Kidney glomerular epithelial cell (primary cell): ENCODE measurements around the gene RHOF.

Source experiments
- DNase-seq: peaks from one replicate; lab custom pipeline; 2025; lab: John Stamatoyannopoulos, UW

Gene RHOF

DNA sequence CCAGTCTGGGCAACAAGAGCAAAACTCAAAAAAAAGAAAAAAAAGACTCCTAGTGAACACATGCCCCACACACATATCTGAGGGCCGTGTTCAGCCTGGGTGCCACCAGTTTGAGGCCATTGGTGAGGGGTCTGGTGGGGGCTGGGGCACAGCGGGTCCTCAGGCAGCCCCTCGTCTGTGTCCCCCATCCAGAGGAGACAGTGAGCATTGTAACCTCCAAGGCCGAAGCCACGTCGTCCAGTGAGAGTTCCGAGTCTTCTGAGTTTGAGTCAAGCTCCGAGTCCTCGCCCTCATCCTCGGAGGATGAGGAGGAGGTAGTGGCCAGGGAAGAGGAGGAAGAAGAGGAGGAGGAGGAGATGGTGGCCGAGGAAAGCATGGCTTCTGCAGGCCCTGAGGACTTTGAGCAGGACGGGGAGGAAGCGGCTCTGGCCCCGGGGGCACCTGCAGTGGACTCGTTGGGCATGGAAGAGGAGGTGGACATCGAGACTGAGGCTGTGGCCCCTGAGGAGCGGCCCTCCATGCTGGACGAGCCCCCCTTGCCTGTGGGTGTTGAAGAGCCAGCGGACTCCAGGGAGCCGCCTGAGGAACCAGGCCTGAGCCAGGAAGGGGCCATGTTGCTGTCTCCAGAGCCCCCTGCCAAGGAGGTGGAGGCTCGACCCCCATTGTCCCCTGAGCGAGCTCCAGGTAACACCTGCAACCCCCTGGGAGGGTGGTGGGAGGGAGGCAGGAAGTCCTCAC, 25.9 kb upstream of the RHOF start:
- no peak for DNase-seq

DNA sequence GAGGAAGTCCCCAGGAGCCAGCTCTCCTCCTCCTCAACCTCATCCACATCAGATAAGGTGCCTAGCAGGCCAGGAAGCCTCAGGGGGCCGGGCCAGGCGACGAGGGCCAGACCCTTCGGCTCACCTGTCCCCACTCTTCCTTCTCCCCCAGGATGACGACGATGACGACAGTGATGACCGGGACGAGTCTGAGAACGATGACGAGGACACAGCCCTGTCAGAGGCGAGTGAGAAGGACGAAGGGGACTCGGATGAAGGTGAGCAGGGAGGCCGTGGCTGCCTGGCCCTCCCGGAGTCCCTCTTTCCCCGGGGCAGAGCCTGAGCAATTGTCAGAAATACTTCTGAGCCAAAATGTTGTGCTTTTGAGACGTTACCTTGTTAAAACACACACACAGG, 24.2 kb upstream of the RHOF start:
- DNase-seq = no peak

DNA sequence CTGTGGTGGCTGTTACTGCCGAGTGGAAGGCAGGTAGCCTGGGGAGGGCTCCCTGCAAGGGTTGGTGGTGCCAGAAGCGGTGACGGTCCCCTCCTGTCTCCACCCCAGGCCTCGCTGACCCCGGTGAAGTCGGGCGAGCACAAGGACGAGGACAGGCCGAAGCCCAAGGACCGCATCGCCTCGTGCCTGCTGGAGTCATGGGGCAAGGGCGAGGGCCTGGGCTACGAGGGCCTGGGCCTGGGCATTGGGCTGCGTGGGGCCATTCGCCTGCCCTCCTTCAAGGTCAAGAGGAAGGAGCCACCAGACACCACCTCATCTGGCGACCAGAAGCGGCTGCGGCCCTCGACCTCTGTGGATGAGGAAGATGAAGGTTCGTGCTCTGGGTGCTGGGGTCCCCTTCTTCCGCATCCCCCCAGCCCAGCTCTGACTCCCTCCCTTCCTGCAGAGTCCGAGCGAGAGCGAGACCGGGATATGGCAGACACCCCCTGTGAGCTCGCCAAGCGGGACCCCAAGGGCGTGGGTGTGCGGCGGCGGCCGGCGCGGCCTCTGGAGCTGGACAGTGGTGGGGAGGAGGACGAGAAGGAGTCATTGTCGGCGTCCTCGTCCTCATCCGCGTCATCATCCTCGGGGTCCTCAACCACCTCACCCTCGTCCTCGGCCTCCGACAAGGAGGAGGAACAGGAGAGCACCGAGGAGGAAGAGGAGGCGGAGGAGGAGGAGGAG, 23.6 kb upstream of the RHOF start:
- no peak for DNase-seq

DNA sequence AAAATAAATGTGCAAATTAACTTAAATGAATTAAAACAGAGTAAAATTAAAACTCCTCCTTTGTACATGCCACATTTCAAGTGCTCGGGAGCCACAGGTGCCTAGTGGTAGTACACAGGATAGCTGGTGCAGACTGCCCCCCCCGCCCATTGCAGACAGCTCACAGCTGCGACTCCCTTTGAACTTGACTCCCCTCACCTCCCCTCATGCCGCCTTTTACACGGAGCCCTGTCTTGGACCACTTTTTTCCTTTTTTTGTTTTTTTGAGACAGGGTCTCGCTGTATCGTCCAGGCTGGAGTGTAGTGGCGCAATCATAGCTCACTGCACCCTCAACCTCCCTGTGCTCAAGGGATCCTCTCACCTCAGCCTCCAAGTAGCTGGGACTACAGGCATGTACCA, 21.8 kb upstream of the RHOF start:
- no peak for DNase-seq

DNA sequence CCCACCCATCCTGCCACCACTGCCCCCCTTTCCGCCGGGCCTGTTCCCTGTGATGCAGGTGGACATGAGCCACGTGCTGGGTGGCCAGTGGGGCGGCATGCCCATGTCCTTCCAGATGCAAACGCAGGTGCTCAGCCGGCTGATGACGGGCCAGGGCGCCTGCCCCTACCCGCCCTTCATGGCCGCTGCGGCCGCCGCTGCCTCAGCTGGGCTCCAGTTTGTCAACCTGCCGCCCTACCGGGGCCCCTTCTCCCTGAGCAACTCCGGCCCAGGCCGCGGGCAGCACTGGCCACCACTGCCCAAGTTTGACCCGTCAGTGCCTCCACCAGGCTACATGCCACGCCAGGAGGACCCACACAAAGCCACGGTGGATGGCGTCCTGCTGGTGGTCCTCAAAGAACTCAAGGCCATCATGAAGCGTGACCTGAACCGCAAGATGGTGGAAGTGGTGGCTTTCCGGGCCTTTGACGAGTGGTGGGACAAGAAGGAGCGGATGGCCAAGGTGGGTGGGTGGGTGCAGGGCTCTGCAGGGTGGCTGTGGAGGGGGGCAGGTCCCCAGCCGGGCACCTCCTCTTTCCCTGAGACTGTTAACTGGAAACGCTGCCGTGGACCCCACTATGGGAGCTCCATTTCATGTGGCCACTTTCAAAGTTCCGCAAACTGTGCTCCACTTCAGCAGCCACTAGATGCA, 21.1 kb upstream of the RHOF start:
- DNase-seq = no peak

DNA sequence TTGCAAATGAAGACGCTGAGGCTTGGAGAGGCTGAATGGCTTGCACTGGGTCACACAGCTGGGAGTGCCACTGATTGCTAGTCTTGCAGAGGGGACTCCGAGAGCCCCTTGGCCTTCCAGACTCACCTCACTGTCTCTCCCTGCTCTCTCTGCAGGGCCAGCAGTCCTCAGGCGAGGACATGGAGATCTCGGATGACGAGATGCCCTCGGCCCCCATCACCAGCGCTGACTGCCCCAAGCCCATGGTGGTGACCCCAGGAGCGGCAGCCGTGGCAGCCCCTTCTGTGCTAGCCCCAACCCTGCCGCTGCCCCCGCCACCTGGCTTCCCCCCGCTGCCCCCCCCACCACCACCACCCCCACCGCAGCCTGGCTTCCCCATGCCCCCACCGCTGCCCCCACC, 20.5 kb upstream of the RHOF start:
- DNase-seq = no peak

DNA sequence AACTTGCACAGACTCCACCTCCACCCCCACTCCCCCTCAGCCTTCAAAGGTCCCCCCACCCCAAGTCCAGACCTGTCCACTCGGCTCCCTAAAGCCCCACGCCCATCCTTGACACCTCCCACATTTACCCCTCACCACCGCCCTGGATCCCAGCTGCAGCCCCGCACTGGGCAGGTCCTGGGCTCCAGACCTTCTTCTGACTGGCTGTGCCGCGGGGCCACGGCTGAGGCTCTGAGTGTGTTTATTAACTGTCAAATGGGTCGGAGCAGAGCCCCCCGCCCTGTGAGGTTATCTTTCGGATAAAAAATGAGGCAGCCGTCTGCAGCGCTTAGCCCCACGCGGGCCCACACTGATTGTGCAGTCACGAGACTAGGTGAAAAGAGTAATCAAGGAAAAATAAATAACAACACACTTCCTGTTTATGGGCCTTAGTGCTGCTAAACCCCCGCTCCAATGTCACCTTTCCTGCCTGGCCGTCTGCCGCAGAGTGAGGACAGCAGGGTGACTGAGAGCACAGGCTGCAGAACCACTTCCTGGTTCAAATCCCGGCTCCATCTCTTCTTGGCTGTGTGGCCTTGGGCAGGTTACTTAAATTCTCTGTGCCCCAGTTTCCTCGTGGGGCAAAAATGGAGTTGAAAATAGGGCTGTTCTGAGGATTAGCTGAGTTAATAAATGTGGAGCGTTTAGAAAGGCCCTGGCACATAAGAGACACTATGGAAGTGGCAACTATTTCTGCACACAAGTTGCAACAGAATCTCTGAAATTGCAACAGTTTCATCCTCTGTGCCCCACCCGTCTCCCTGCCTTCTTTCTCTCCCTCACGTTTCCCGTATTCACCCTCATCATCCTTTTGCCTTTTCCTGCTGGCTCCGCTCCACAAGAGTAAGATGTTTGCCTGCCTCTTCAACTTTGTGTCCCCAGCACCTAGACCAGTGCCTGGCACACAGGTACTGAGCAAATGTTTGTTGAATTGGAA, 19.7 kb upstream of the RHOF start:
- no peak for DNase-seq

DNA sequence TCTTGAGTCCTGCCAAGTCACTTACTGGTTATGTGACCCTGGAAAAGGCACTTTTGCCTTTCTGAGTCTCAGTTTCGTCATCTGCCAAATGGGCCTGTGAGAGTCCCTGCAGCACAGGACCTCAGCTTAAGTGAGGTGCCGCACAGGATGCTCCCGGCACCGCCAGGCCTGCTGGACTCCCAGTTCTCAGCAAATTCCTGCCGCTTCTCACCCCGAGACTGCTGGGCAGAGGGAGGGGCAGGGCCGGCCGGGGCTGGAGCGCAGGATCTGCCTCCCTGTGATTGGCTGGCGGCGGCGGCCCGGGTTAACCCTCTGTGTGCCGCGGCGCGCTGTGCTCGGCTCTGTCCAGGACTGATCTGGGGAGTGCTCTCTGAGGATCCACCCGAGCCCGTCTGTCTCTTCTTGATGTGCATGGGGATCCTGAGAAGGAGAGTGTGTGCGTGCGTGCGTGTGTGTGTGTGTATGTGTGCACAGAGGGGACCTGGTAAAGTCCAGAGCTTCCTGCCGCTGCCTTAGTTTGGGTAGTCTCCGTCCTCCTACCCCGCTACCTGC, 18.9 kb upstream of the RHOF start:
- peak; percentile 43 for DNase-seq

DNA sequence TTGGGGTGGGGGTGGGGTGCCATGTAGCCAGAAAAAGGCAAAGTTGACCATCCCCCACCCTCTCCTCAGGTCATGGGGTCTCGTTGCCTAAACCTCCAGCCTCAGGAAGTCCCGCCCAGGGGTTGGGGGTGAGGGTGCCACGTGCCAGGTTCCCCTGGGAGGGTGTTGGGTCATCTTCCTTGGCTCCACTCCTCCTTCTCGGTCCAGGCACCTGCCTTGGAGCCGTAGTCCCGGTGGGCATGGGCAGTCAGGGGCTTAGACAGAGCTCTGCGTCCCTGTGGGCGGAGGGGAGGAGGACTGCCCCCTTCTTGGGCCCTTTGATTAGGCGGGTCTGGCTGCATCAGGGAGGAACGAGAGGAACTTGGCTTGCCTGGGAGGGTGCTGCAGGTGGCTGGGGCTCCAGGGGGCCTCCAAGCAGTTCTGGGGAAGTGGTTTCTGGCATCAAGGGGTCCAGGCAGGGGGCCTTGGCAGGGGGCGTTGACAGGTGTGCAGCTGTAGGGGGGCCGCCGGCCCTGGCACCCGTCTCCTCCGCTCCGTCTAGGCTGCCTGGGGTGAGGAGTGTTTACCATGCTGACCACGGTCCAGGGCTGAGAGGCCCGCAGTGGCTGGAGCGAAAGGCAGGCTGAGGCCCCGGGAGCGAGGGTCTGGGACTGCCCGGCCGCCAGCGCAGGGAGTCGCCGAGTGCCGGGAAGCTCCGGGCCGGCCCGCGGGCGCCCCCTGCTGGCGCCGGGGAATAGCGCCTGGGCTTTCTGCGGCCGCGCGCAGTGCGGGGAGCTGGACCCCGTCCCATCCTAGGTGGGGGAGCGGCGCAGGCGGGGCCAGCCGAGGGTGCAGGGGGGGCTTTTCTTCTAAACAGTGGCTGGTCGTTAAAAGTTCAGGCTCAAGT, 18.2 kb upstream of the RHOF start:
- DNase-seq = peak; percentile 43

DNA sequence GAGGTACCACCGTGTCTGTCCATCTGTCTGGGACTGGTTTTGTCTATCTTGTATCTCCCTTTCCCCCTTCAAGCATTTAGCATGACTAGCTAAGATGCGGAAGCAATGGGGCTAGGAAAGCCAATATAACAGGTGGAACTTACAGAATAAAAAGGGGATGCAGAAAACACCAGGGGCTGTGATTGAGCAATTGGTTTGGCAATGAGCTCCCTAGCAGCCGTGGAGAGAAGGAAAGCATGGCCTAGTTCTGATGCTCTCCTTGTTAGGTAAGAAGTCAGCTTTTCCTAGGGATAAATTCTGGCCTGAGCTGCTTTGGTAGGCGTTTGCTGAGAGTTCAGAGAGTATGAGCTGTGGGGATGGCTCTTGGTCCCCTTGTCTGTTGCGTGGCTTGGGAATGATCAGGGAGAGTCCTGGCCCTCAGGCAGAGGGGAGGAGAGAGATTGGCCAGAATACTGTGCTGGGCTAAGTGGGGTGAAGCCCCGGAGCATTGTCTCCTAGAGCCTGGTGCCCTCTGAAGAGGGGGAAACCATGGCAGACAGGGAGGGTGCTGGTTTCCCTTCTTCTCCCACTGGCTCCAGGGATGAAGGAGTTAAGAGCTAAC, 17.4 kb upstream of the RHOF start:
- DNase-seq = no peak

DNA sequence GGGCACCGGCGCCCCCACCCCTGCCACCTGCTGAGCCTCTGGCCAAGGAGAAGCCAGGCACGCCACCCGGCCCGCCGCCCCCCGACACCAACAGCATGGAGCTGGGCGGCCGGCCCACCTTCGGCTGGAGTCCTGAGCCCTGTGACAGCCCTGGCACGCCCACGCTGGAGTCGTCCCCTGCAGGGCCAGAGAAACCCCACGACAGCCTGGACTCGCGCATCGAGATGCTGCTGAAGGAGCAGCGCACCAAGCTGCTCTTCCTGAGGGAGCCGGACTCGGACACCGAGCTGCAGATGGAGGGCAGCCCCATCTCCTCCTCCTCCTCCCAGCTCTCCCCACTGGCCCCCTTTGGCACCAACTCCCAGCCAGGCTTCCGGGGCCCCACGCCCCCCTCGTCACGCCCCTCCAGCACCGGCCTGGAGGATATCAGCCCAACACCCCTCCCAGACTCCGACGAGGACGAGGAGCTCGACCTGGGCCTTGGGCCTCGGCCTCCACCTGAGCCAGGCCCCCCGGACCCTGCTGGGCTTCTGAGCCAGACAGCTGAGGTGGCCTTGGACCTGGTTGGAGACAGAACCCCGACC, 16.8 kb upstream of the RHOF start:
- DNase-seq = no peak

DNA sequence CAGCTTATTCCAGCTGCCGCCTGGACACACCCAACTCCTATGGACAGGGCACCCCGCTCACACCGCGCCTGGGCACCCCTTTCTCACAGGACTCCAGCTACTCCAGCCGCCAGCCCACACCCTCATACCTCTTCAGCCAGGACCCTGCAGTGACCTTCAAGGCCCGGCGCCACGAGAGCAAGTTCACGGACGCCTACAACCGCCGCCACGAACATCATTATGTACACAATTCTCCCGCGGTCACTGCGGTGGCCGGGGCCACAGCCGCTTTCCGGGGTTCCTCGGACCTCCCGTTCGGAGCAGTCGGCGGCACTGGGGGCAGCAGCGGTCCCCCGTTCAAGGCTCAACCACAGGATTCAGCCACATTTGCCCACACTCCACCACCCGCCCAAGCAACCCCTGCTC, 16.2 kb upstream of the RHOF start:
- no peak for DNase-seq

DNA sequence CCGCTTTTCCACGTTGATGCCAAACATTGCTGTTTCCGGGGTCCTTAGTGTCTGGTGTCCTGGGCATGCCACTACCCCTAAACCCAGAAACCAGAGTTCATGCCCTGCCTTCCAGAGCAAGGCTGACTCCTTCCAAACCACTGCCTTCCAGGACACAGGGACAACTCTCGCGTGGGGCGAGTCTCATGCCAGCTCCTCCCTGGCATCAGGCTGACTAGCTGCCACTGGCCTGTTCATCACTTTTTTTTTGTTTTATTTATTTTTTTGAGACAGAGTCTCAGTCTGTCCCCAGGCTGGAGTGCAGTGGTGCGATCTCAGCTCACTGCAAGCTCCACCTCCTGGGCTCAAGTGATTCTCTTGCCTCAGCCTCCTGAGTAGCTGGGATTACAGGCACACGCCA, 15.1 kb upstream of the RHOF start:
- DNase-seq = no peak

DNA sequence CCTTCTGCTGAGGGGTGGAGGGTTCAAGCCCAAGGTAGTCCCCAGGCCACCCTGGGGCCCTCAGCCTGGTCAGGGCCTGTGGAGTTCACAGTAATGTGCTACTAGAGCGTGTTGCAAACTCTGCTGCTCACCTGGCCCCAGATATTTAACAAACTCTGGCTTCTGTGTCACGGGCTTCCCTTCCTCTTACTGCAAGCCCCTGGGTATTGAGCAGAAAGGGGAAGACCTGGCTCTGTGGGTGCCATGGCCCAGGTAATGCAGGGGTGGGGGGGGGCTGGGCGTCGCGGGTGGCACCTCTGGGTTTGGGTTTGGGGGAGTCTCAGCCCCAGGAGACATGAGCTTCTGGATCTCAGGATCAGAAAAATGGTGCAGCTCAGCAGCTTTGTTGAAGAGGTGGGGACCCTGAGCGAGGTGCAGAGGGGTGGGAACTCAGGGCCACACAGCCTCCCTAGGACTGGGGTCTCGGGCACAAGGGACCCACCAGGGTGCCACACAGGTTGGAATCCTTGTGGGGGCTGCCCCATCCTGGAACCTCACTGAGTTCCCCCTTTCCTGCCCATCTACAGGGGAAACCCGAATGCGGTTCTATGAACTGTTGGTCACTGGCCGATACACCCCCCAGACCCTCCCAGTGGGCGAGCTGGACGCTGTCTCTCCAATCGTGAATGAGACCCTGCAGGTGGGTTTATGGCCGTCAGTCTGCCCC, 14.3 kb upstream of the RHOF start:
- DNase-seq = no peak

DNA sequence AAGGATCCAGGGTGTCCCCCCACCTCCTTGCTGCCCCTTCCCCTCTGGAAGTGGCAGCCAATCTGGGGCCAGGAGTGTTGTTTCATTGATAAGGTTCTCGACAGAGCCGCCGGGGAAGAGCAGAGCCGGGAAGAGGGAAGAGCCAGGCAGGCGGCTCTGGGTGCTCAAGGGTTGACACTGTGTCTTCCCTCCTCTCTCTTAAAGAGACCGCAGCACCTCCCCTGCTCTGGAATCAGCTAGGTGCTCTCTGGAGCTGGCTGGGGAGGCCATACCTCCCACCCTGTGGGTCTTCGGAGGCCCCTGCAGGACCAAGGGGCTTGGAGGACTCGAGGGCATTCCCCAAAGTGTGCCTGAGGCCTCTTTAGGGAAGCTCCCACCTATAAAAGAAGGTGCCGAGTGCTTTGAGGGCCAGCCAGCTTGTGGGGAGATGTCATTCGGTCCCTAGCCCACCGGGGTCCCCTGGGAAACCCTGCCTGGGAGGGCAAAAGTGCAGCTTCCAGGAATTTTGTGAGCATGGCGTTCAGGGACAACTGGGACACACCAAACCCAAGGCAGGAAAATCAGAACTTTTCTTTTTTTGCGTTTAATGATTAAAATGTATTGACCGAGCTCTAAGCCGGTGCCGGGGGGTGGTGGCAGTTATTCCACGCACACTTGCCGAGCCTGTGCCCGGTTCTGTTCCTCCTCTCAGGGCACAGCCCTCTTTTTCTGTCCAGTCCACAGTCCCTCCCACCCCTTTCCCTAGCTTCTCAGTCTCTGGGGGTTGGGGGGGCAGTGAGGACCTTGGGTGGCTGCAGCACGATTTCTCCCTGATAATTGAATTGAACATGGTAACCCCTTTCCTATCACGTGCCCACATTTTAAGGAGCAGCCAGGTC, 13.3 kb upstream of the RHOF start:
- no peak for DNase-seq

DNA sequence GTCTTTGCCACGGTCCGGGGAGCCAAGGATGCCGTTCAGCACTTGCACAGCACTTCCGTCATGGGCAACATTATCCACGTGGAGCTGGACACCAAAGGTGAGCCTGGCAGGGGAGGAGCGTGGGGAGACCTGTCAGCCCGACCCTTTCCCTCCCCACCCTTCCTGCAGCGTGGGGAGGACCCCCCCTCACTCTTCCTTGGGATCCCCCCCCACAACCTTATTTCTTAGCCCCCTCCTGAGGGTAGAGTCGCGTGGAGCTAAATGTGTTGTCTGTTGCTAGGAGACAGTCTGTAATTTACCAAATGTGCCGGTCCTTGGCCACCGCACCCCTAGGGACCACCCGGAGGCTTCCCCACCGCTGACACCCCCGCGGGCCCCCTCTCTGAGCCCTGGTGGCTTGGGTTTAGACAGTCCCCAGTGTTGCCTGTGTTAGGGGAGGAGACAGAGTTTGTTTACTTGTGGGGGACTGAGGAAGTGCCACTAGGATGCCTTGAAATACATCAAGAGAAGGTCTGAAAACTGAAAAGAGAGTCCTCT, 12.6 kb upstream of the RHOF start:
- DNase-seq = no peak

DNA sequence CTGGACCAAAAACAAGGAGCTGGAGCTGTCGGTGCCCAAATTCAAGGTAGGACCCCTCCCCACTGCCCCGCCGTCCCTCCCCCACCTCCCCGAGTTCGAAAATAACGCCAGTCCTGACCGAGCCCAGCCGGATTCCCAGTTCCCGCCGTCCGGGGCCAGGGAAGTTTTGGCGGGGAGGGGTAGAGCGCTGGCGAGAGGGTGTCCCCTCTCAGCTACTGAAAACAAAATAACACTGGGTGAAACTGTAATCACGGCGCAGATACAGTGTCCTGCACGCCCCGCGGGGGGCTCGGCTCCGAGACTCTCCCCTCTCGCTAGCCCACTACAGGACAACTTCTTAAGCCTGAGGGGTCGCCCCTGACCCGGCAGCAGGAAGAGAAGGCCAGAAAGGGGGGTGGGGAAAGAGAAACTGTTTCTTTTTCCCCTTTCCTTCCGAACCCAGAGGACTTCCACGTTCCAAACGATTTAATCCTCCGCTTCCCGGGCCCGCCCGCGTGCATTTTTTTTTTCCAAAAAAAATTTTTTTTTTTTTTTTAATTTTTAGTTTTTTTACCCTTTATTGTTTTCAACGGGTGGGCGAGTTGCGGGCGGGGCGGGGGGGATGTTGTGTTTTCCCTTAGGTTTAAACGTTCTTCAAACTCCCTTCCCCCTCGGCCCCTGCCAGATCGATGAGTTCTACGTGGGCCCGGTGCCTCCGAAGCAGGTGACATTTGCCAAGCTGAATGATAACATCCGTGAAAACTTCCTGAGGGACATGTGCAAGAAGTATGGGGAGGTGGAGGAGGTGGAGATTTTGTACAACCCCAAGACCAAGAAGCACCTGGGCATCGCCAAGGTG, 11.9 kb upstream of the RHOF start:
- no peak for DNase-seq
